HG03175 (cell line): ENCODE data around the gene CDK10.
"Not testable (repeated sequence)": the region's sequence is repeated elsewhere in the genome, so short reads cannot be mapped to it uniquely, and the experiment has no call there.

Experiments used
- ATAC-seq: cut with Tn5 transposase; IDR thresholded peaks from one replicate; pipeline ENCODE4 v1.9.1; 2021; ENCODE audit warnings: mild to moderate bottlenecking, moderate library complexity; ENCODE audit not compliant: unreplicated experiment

Gene CDK10, protein sequence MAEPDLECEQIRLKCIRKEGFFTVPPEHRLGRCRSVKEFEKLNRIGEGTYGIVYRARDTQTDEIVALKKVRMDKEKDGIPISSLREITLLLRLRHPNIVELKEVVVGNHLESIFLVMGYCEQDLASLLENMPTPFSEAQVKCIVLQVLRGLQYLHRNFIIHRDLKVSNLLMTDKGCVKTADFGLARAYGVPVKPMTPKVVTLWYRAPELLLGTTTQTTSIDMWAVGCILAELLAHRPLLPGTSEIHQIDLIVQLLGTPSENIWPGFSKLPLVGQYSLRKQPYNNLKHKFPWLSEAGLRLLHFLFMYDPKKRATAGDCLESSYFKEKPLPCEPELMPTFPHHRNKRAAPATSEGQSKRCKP

DNA sequence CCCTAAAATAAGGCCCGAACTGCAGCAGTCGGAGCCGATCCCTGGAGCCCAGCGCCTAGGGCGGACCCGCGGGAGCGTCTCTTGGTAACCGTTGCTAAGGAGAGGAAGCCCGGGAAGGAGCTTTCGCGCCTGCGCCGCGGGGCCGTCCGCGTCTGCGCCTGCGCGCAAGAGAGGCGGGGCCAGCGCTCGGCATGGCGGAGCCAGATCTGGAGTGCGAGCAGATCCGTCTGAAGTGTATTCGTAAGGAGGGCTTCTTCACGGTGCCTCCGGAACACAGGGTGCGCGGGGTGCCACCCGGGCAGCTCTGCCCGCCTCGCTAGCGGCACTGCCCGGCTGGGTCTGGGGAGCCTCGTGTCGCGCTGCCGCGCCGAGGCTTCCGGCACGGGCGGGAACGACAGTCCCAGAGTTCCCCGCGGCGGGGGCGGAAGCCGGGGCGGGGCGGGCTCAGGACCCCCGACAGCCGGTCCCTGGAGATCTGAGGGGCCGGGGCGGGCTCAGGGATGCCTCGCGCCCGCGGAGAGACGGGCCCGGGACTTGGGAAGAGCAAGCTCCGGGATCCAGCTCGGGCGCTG is at the start of gene CDK10:
Gene CDK10, plus strand, starts transcription at position 170 of the 572 bp plus-strand sequence. Its CDS starts 22 bp downstream, at position 192.
- ATAC-seq: peak; percentile 78

DNA sequence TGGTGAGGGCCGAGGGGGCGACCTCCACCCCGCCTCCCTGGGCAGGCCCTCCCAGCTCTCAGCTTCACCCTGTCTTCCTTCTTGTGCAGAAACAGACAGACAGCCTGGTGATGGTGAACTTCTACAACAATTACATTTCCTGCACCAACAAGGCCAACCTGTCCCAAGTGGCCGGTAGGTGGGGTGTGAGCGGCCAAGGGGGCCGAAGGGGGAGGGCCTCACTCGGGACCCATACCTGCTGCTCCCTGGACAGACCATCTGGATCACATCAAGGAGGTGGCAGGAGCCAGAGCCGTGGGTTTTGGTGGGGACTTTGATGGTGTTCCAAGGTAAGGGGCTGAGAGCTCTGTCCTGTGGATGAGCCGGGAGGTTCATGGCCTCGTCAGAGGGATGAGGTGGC is 49.1 kb upstream of the CDK10 start:
- ATAC-seq: no peak

DNA sequence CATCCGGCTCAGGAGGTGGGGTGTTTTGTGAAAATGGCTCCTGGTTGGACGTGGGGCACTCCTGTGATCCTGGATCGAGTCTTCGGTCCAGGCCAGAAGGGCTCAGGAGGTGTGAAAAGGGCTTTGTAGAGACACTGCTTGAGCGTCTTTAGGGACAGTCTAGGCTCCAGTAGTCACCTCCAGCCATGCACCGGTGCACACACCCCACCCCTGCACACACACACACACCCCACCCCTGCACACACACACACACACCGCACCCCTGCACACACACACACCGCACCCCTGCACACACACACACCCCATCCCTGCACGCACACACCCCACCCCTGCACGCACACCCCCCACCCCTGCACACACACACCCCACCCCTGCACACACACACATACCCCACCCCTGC is 48.0 kb upstream of the CDK10 start:
- no peak for ATAC-seq

DNA sequence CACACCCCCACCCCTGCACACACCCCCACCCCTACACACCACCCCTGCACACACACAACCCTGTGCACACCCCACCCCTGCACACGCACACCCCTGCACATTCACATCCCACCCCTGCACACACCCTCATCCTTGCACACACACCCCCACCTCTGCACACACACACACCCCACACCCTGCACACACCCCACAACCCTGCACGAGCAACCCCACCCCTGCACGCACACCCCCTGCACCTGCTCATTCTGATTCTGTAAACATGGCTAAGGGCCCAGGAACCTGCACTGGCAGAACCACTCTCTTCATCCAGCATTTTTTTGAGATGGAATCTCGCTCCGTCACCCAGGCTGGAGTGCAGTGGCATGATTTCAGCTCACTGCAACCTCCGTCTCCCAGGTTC is 47.1 kb upstream of the CDK10 start:
- ATAC-seq: no peak

DNA sequence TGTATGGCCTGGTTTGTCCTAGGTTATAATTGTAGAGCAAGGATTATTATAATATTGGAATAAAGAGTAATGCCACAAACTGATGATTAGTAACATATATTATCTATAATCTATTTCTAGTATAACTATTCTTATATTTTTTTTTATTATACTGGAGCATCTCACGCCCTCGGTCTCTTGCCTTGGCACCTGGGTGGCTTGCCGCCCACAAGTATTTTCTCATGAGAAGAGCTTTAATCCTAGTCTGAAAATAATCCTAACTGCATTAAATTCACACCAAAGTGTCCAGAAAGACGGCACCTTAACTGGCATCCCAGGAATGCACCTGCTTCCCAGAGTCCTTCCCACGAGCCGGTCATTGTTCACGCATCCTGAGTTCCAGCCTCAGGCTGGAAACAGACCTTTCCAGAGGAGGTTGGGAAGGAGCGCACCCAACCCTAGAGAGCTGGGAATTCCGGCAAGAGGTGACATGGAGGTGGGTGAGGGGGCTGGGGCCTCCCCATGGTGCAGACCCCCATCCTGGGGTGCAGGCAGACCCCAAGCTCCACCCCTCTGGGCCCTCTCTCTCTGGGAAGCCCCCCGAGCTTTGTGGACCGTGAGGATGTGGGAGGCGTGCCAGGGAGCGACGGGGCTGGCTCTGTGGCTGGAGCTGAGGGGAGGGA is 44.9 kb upstream of the CDK10 start:
- ATAC-seq: no peak

DNA sequence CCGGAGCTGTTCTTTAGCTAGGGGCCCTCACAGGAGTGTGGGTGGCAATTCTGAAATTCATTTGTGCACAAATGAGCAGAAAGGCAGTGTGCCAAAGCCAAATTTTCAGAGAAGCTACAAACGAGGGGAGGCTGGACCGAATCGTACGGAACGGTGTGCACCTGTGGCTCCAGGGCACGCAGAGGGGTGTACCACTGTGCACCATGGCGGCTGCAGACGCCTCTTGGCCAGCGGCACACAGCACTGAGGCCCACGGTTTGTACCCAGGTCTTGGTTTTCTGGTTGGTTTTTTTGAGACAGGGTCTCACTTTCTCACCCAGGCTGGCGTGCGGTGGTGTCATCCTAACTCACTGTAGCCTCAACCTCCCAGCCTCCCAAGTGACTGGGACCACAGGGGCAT is 43.9 kb upstream of the CDK10 start:
- ATAC-seq: no peak

DNA sequence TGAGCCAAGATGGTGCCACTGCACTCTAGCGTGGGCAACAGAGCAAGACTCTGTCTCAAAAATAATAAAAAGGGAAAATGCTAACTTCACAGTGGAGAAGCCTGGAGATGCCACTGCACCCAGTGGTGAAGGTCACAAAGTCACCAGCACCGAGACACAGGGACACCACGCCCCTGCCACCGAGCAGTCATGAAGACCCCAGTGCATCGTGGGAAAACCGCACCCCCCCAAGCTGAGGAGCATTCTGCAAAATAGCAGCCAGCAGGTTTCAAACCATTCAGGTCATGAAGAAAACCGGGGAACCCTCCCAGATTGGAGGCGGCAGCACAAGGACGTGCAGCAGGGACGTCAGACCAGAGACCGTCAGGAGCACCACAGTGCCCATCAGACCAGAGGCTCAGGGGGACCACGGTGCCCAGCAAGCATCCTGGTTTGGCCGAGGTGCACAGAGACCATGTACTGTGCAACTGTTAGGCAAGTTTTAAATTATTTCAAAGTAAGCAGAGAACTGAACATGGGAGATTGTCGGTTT is 42.7 kb upstream of the CDK10 start:
- no peak for ATAC-seq

DNA sequence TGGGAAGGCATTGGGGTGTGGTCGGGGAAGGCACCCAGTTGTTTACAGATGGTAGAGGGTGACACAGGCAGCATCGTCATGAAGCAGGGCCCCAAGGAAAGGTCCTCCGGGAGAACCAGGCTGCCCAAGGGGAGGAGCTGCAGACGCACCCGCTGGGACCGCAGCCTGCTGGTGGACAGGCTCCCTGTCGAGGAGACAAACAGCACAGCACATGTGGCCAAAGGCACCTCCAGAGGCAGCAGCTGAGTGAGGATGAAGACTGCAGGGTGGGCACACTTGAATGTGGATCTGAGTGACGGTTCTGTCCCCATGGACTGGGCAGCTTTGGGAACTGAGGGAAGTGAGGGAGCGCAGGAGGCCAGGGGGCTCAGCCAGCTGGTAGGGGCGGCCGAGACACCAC is 41.4 kb upstream of the CDK10 start:
- no peak for ATAC-seq

DNA sequence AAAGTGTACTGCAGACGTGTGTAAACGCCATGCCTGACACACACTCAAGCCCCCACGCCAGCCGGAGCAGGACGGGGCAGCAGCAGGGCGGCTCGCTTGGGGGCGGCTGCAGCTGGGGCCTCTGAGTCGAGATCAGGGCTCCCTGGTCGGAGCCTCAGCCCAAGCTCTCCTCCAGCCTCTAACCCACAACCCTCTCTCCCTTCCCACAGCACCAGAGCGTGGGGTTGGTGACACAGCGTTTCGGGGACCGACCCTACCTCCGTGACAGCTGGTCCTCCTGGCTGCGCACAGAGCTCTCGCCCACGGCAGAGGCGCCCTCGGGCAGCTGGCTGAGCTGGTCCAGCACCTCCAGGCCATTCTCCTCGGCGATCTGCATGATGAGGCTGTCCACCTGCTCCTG is 40.2 kb upstream of the CDK10 start:
- no peak for ATAC-seq

DNA sequence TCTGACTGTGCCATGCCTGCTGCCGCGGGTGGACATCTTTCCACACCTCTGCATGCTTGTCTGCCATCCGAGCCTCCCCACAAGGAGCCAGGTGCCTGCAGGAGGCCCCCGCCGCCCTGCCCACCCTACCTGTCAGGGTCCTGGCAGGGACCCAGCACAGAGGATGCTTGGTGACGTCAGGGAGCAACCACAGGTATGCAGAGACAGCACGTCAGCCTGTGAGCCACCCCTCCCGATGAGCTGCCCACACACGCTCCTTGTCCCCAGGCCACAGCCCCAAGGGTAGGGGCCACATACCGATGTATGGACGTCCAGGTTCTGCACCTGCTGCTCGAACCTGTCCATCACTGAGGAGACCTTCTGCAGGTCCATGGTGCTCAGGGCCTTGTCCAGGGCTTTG is 39.6 kb upstream of the CDK10 start:
- ATAC-seq: no peak

DNA sequence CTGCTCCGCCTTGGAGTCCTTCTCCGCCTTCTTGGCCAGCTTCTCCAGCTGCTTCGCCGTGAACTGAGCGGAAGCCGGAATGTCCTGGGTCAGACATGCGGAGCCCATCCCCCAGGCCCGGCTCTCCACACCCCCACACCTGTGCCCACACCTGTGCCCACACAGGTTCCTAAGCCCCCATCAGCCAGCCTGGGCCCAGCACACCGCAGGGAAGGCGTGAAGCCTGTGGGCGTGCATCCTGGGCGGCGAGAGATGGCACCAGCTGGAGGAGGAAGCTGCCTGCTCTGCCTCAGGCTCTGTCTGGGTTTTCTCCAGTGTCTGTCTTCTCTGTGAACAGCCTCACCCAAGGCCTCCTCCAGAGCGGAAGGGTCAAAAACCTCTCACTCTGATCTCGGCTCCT is 34.9 kb upstream of the CDK10 start:
- ATAC-seq: no peak

DNA sequence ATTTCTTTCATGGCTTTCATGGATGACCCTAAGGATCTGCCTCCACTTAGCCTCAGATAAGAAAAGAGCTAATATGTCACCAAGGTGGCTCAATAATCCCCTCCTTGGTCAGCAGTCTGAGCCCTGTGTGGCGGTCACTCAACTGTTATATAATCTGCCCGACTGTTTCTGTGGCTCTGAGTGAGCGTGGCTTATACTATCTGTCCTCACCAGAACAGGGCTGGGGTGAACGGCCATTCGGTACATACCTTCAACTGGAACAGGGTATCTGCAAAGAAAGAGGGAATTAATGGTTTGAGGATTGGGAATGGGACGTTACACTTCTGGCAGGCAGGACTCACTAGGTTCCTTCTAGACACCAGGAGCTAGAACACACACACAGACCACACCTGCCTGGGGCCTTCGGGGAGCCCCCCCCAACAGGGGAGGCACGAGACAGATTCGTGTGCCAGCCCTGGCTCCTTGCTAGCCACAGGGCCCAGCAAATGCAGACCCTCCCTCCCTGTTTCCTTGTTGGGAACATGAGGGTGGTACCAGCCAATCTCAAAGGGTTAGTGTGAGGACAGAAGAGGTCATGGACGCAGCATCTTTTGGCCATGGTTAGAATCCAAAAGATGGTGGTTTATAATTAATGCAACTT is 32.7 kb upstream of the CDK10 start:
- ATAC-seq: no peak

DNA sequence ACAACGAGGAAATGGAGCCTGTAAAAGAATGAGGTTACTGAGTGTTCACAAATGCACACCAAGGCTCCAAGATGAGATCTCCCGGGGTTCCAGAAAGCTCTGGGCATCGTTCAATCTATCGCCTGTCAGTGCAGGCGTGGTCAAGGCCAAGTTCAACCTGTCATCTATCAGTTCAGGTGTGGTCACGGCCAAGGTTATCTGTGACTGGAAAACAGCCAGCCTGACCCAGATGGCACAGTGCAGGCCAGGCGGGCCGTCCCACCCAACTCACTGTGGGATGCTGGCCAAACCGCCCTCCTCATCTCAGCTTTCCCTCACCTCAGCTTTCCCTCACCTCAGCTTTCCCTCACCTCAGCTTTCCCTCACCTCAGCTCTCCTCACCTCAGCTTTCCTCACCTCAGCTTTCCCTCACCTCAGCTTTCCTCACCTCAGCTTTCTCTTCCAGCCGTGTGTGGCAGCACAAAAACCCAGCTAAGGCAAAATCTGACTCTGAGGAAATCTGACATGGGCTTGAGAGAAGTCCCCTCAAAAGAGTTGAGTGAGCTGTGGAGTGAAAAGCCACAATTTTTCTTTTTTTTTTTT is 31.3 kb upstream of the CDK10 start:
- no peak for ATAC-seq

DNA sequence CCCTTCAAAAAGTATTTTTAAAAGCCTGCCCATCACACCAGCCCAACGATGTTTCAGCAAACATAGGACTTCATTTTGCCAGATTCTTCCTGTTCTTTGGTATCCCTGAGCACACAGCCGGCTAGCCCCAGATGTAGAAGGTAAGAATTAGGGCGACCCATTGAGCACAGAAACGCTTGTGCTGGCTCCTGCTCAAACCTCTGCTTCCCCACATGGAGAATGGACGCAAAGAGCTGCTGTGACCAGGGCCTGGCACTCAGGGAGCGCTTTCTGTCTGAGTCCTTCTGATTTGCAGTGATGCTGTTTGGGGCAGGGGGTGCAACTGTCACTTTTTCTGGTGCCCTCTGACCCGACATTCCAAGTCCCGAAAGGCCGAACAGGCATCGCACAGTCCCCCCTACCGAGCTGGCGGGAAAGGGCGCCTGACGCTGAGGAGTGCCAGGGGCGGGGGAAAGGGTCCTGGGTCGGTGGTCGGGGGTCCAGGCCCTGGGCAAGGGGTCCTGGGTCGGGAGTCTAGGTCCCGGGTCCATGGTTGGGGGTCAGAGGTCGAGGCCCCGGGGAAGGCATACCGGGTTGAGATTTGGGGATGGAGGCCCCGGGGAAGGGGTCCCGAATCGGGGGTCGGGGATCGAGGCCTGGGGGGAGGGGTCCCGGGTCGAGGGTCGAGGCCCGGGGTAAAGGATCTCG is 29.9 kb upstream of the CDK10 start:
- no peak for ATAC-seq

DNA sequence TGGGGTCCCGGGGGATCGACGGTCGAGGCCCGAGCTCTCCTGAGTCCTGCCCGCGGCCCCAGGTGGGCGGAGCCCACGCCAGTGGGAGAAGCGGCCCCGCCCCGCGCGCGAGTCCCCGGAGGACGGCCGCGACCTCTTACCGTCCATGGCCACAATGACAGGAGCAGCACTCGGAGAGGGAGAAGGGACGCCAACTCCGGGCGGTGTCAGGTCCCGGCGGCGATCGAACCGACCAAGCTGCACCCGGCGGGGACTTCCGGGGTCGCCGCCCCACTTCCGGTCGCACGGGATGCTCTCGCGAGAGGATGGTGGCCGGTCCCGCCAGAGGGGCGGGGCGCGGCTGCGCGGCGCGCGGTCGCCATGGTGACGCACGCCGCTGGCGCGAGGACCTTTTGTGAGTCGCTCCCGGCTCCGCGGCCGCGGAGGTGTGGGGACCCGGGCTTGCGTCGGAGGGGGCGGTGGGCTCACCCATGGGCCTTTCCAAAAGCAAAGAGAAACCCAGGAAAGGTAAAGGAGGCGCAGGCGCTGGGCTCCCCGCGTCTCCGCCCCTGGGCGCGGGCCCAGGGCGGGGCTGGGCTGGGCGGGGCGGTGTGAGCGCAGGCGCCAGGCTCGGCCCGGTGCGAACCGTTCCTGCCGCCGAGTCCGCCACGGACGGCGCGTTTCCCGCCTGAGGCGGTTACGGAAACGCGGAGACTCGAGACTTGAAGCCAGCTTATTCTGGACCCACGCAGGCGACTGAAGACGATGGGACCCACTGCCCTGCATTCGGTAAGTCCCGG is 28.9 kb upstream of the CDK10 start, which contains the start of the genes CHMP1A and SPATA33:
Gene CHMP1A, minus strand, starts transcription at position 267 of the 779 bp plus-strand sequence. Its CDS starts 120 bp downstream, at position 147.
Gene SPATA33, plus strand, starts transcription at position 395 of the 779 bp plus-strand sequence. Its CDS starts 76 bp downstream, at position 471.
- peak; percentile 94 for ATAC-seq

DNA sequence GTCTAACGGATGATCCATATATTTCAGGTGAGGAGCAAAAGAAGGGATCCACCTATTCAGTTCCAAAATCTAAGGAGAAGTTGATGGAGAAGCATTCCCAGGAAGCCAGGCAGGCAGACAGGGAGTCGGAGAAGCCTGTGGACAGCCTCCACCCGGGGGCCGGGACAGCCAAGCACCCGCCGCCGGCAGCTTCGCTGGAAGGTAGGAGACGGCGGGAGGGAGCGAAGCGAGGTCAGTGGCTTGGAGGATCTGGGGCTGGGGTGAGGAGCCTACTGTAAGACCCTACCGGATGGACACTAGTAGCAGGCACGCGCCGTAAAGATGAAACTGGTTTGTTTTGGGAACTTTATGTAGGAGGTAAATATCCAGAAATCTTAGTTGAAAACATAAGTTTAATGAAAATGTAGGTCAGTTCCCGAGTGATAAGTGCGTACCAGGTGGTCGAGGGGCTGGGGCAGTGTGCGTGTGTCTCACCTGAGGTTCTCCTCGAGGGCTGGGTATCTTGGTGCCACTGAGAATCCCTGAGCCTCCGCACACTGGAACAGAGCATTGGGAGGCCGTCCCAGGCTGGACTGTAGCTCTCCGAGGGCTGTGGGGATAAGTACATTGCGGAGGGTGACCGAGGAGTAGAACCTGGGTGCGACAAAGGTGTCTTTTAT is 28.1 kb upstream of the CDK10 start:
- ATAC-seq: no peak

DNA sequence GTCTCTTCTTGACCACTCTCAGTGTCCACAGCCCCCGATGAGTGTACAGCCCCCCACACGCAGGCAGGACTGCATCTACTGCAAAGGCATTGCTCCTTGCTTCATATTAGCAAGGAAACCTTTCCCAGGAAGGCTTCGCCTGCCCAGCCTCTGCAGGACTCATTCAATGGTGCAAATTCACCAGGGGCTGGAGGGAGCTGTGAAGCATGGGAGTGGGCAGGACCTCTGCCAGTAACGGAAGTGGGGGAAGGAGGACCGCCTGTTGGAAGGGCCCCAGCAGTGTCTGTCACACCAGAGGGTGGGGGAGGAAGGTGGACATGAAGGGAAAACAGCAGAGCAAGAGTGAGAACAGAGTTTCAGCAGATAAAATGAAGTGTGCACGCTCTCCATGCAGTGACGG is 26.3 kb upstream of the CDK10 start:
- no peak for ATAC-seq

DNA sequence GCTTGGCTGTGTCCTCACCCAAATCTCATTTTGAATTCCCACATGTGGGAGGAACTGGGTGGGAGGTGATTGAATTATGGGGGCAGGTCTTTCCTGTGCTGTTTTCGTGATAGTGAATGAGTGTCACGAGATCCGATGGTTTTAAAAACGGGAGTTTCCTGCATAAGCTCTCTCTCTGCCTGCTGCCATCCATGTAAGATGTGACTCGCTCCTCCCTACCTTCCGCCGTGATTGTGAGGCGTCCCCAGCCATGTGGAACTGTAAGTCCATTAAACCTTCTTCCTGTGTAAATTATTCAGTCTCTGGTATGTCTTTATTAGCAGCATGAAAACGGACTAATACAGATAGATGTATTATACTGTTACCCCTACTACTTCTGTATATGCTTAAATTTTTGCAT is 25.3 kb upstream of the CDK10 start:
- no peak for ATAC-seq

DNA sequence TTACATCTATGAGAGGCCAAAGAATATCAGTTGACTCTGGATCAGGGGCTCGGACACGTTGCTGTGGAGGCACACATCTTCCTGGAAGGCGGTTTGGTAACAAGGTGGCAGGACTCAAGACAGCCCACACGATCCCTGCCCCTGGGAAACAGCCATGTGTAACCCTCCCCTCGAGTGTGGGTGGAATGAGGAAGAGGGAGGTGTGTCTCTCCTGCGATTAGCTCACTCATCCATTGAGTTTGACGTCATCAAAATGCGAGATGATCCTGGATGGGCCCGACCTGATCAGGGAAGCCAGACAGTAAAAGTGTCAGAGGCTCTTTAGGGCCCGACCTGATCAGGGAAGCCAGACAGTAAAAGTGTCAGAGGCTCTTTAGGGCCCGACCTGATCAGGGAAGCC is 22.3 kb upstream of the CDK10 start:
- ATAC-seq: not testable (repeated sequence)
